Psoas muscle (tissue), 8 donors: ENCODE results near the gene DMKN. TPM values are rescaled to one million over a fixed set of nuclear protein-coding genes. Genes with fewer than 3 reads are reported as not detected.
"Not testable (repeated sequence)": the region's sequence is repeated elsewhere in the genome, so short reads cannot be mapped to it uniquely, and the experiment has no call there.

Experiments used
- ATAC-seq, 4 donors: fragments of 200-7000 bp; cut with Tn5 transposase; one replicate each; pipeline ENCODE4 v1.9.1; 2020; ENCODE audit warnings: moderate library complexity in 3 of 4, mild to moderate bottlenecking in 2 of 4
- DNase-seq, 2 donors: peaks; one replicate each; pipeline ENCODE4 v3.0.0-alpha.2; 2020
- H3K27ac ChIP-seq: fragments of 200-600 bp; one replicate; pipeline ENCODE4 v1.8.0; 2022
- H3K27me3 ChIP-seq, 3 donors: fragments of 200-600 bp in 1 of 3; one replicate each; pipeline versions ENCODE4 v1.6.1 to v1.8.0; 2013 to 2022; ENCODE audit warnings: low read length in 2 of 3, mild to moderate bottlenecking in 2 of 3, moderate library complexity in 1 of 3; ENCODE audit not compliant: insufficient read depth in 3 of 3
- H3K36me3 ChIP-seq, 2 donors: fragments of 200-600 bp in 1 of 2; one replicate each; pipeline versions ENCODE4 v1.6.1 to v1.8.0; 2013 to 2022; ENCODE audit warnings: low read depth in 1 of 2, mild to moderate bottlenecking in 1 of 2, moderate library complexity in 1 of 2; ENCODE audit not compliant: insufficient read depth in 1 of 2
- H3K4me1 ChIP-seq: fragments of 200-600 bp; one replicate; pipeline ENCODE4 v1.8.0; 2022
- H3K4me3 ChIP-seq: fragments of 200-600 bp; one replicate; pipeline ENCODE4 v1.8.0; 2022; ENCODE audit warnings: mild to moderate bottlenecking
- H3K9me3 ChIP-seq: fragments of 200-600 bp; one replicate; pipeline ENCODE4 v1.8.0; 2022
- CTCF ChIP-seq: fragments of 200-600 bp; IDR thresholded peaks from one replicate; pipeline ENCODE4 v1.8.0; 2022; ENCODE audit warnings: antibody characterized with exemption
- WGBS, 3 donors: extraction: QIAGEN DNeasy Blood & Tissue Kit; methylation state at CpG; one replicate each; pipeline versions ENCODE4 v1.1.6 to v1.1.7; 2013; 5-methylcytosine and 5-hydroxymethylcytosine counted together
- intact Hi-C, 2 donors: fragments of 100-400 bp; cut with DNase I; formaldehyde crosslinking; loops; one replicate each; pipeline versions ENCODE4 v1.11.0 to v1.14.2; 2022
- polyA plus RNA-seq, 3 donors: library from polyadenylated mRNA; stranded (reverse); fragments of 200-250 nt; gene quantifications; one replicate each; pipeline ENCODE4 v1.2.3, GENCODE V29; 2013
- total RNA-seq, 4 donors: library from RNA; stranded (reverse); fragmentation: NEBNext Ultra II Directional in 2 of 4; extraction: Animal tissue kit (Norgen Biotek cat#: 25700) in 2 of 4; gene quantifications; one replicate each; pipeline versions ENCODE4 v1.2.1 to v1.2.4, GENCODE V29; 2021 to 2023
- donor health status: healthy with polysubstance abuse.
- donor health status: DM: no; HTN: no; CAD: no; lungs with moderate emphysema.
- donor health status: Bipolar disorder and iron deficiency.
- donor health status: healthy.
- donor health status: DM: yes; HTN: yes; CAD: no.
- donor health status: DM: no; HTN: no; CAD: no.
- donor health status: DM: no; HTN: no; CAD: no.
- donor health status: DM: yes; HTN: yes; CAD: no.

DMKN gene
- total and polyA plus RNA-seq, 7 donors, result 0.21 to 0.77 (median 0.54) TPM; not detected in 1

GRCh38 chr19:35478794-35479677, 34.4 kb downstream of the DMKN start:
- DNase-seq (no peak), ATAC-seq (no peak)
- no peaks in the 10 kb centered on the region for H3K9me3 ChIP-seq
- no peak overlapping the region for H3K27ac ChIP-seq
- no peak for TF ChIP-seq CTCF
- H3K4me1 ChIP-seq, result no peaks in the 10 kb centered on the region
- no peaks in the 10 kb centered on the region for H3K27me3 ChIP-seq
- no peak overlapping the region for H3K4me3 ChIP-seq
- WGBS, 3 donors, result 76 to 79% (median 78%) methylated on average over 21 of the region's 21 CpGs
- intact Hi-C loops, result no loop called here
- no peaks in the 10 kb centered on the region for H3K36me3 ChIP-seq

- ATAC-seq (no peak), DNase-seq (no peak)
- intact Hi-C loops, result no loop called here
- no peaks in the 10 kb centered on the region for H3K4me1 ChIP-seq
- no peaks in the 10 kb centered on the region for H3K9me3 ChIP-seq
- no peak overlapping the region for H3K27ac ChIP-seq
- no peaks in the 10 kb centered on the region for H3K27me3 ChIP-seq
- H3K4me3 ChIP-seq, result no peak overlapping the region
- no peak for TF ChIP-seq CTCF
- H3K36me3 ChIP-seq, result no peaks in the 10 kb centered on the region
- 43 to 45% (median 44%) methylated on average over 4 of the region's 4 CpGs for WGBS, 3 donors
Observed at GRCh38 chr19:35476149-35476548, 37.3 kb downstream of the DMKN start.

DNA sequence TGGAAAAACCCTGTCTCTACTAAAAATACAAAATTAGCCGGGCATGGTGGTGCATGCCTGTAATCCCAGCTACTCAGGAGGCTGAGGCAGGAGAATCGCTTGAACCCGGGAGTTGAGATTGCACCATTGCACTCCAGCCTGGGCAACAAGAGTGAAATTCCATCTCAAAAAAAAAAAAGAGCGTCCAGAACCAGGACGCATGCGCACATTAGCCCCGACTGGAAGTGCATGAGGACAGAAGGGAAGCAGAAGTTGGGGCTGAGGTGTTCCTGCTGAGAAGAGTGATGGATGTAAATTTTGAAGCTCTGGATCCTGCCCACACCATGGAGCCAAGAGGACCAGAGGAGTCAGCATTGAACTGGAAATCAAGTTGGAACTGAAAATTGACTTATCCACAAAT, 38.9 kb downstream of the DMKN start:
- H3K27me3 ChIP-seq, H3K36me3 ChIP-seq, ATAC-seq, H3K27ac ChIP-seq, intact Hi-C loops, H3K9me3 ChIP-seq, DNase-seq, H3K4me3 ChIP-seq, H3K4me1 ChIP-seq: not testable (repeated sequence)
- WGBS, 3 donors, result 86 to 91% (median 89%) methylated on average over 6 to 7 of the region's 7 CpGs

GRCh38 chr19:35474104-35474503, 39.3 kb downstream of the DMKN start:
- no peak for DNase-seq
- H3K4me1 ChIP-seq, result no peaks in the 10 kb centered on the region
- H3K27me3 ChIP-seq, result no peaks in the 10 kb centered on the region
- WGBS, 3 donors, result 89 to 95% (median 91%) methylated on average over 14 of the region's 14 CpGs
- H3K27ac ChIP-seq, result no peak overlapping the region
- no peak for TF ChIP-seq CTCF
- ATAC-seq, result no peak
- H3K9me3 ChIP-seq, result no peaks in the 10 kb centered on the region
- no peak overlapping the region for H3K4me3 ChIP-seq
- intact Hi-C loops, result no loop called here
- no peaks in the 10 kb centered on the region for H3K36me3 ChIP-seq

GRCh38 chr19:35471946-35472345, 41.5 kb downstream of the DMKN start:
- TF ChIP-seq CTCF, result no peak
- Histone ChIP-seq H3K36me3 (no peaks in the 10 kb centered on the region), H3K27me3 (peaks cover 0 to 6% (median 0%) of the 10 kb centered on the region in 3 donors), H3K27ac (no peak overlapping the region), H3K4me3 (no peak overlapping the region), H3K4me1 (no peaks in the 10 kb centered on the region), H3K9me3 (no peaks in the 10 kb centered on the region)
- ATAC-seq, result no peak
- intact Hi-C loops, result no loop called here
- WGBS, 3 donors, result 78 to 88% (median 82%) methylated on average over 8 of the region's 8 CpGs
- DNase-seq, result no peak

DNA sequence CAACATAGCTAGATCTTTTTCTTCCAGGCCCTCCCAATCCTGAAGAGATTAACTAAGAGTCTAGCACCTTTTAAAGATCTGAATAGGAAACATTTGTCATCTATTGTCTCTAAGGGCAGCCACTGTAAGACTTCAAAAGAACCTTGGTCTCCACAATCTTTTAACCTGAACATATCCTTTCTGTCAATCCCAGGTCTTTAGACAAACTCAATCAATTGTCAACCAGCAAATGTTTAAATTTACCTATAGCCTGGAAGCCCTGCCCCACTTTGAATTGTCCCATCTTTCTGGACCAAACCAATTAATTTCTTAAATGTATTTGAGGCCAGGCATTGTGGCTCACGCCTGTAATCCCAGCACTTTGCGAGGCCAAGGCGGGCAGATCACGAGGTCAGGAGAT, 42.4 kb downstream of the DMKN start:
- DNase-seq, H3K27me3 ChIP-seq, H3K9me3 ChIP-seq, intact Hi-C loops, H3K27ac ChIP-seq, H3K4me3 ChIP-seq, ATAC-seq, H3K4me1 ChIP-seq, H3K36me3 ChIP-seq: not testable (repeated sequence)
- WGBS, 3 donors, result 91 to 97% (median 93%) methylated on average over 4 of the region's 4 CpGs
